Stimulated activated CD4-positive, alpha-beta T cell treated with anti-CD3 and anti-CD28 coated beads, Interleukin-4, amount 100 ng/mL, for 4 hours (primary cell): ENCODE data around the gene PRPH2.

Source experiments
- DNase-seq, 2 experiments: peaks; one replicate each; pipeline ENCODE4 v3.0.0-alpha.2; 2020

PRPH2 gene, protein sequence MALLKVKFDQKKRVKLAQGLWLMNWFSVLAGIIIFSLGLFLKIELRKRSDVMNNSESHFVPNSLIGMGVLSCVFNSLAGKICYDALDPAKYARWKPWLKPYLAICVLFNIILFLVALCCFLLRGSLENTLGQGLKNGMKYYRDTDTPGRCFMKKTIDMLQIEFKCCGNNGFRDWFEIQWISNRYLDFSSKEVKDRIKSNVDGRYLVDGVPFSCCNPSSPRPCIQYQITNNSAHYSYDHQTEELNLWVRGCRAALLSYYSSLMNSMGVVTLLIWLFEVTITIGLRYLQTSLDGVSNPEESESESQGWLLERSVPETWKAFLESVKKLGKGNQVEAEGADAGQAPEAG

DNA sequence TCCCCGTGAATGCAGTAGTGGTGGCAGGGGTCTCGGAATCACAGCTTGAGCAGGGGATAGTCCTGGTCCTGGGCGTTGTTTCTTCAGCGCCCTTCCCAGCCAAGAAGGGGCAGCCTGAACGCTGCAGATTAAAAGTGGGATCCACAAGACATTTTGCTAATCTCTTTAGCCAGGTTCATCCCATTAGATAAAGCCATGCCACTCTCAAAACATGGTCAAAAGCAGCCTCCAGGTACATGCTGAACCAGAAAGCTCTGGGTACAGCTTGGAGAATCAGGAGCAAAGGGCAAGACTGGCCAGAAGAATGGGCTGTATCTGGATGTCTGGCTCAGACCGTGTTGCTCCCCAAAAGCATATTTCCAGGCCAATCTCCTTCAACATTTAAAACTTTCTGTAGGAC, at the start of gene PRPH2:
Gene PRPH2 (minus strand): TSS at position 101 of the 400 bp plus-strand sequence. CDS start 263 bp downstream, outside the sequence.
- no peak for DNase-seq

DNA sequence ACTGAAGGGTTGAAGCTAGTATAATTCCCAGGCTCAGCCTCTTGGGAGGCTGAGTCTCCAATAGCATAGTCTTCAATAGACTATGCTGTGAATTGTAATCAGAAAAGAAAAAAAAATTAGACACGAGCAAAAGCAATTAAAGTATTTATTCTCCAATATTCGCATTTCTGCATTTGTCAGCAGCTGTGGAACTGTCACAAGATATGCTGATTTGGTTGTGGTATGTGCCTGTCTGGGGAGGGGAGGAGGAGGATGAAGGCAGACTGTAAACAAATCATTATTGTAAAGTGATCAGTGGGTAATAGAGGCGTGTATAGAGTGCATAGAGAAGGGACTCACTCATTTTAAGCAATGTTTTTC, 49.3 kb upstream of the PRPH2 start:
- peak in 1 of 2 experiments; percentile 10 for DNase-seq

DNA sequence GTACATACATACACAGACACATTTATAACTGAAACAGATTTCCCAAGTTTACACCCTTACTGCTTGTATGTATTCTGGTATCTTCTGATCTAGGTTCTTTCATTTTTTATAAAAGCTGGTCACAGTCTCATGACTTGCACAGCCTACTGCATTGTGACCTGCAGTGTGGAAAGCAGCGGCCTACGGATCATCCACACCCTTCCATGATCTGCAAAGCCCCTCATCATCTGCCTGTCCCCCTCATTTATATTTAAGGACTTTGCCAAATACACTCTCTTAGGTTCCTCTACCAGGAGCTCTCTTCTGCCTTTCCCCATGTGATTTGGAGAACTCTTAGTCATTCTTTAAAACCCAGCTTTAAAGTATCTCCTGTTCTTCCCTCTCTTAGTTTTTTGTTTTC, 47.4 kb upstream of the PRPH2 start:
- DNase-seq: no peak

DNA sequence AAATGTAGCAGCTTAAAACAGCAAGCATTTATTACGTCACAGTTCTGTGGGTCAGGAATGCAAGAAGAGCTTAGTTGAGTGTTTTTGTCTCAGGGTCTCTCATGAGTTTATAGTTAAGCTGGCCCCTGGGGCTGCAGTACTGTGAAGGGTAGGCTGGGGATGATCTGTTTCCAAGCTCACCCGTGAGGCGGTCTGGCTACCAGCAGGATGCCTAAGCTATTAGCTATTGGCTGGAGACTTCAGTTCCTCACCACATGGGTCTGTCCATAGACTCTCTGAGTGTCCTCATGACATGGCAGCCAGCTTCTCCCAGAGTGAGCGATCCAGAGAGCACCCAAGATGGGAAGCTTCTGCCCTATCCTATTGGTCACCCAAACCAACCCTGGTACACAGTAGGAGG, 46.7 kb upstream of the PRPH2 start:
- DNase-seq: no peak

DNA sequence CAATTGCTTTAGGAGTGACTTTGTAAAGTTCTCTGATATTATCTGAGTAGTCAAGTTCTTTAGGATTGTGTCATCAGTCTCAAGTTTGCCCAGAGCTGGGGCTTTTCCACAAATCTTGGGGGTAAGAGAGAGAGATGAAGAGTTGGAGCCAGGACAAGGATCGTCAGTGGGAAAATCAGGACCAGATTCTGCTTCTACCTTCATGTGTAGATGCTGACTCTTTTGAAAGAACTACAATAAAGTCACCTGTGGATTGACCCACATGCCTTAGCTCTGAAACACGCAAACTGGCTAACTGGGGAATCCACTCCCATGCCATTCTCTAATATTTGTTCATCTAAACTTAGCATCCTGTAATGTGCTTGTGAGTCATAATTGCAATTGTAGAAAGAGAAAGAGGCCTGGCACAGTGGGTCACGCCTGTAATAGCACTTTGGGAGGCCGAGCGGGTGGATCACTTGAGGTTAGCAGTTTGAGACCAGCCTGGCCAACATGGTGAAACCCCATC, 43.8 kb upstream of the PRPH2 start:
- DNase-seq: no peak

DNA sequence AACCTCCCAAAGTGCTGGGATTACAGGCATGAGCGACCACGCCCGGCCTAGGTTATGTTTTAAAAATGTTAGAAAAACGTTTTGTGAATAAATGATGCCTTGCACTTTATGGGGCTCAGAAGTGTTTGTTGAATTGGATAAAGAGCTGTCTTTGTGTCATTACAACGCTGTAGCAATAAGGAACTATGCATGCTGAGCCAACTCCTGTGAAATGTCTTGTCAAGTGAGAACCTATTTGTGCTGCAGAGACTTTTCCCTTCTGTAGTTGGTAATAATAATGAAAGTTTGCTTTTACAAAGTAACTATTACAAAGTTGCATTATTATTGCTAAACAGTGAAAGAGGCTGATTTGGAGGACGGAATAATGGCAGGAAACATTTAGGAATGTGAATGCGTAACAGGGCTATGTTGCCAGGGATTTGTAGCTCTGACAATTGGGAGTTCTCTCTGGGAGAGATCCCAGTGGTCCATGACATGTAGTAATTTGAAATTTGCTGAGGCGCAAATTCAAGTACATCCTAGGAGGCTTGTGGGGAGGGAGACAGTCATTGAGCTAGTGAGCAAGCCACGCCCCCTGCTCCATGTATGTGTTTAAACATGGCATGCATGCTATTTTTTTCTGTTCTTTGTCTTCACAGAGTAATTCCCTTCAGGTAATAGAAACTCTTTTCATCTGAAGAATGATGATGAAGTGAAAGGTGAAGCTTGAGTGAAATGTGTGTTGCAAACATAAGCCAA, 42.7 kb upstream of the PRPH2 start:
- no peak for DNase-seq

DNA sequence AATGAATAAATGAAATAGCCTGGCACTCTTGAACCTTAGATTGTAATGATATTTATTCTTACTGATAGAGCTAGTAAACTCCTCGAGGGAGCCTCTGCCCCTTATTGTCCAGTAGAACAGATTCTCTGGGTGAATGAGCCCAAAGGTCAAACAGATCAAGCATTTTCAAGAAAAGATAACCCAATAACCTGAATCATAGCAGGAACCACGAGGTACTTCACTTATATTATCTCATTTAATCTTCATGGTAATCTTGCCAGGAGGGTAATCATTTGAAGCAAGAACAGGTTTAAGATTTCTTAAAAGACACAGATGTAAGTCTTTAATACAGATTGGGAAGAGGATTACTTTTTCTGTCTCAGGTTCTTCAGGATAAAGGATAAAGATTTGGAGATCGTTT, 40.6 kb upstream of the PRPH2 start:
- DNase-seq: no peak

DNA sequence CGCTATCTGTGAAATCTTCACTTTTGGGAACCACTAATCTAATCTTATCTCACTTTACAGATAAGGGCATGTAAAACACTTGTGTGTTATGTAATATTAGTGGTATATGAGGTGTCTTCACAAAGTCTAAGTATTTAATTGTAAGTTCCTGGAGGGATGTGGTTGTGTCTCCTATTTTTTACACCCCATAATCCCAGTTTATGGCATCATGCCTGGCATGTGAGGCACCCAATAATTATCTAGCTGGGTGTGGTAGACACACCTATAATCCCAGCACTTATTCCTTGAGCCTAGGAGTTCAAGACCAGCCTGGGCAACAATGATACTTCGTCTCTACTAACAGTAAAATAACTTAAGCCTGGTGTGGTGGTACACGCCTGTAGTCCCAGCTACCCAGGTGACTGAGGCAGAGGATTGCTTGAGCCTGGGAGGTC, 40.0 kb upstream of the PRPH2 start:
- DNase-seq: no peak

DNA sequence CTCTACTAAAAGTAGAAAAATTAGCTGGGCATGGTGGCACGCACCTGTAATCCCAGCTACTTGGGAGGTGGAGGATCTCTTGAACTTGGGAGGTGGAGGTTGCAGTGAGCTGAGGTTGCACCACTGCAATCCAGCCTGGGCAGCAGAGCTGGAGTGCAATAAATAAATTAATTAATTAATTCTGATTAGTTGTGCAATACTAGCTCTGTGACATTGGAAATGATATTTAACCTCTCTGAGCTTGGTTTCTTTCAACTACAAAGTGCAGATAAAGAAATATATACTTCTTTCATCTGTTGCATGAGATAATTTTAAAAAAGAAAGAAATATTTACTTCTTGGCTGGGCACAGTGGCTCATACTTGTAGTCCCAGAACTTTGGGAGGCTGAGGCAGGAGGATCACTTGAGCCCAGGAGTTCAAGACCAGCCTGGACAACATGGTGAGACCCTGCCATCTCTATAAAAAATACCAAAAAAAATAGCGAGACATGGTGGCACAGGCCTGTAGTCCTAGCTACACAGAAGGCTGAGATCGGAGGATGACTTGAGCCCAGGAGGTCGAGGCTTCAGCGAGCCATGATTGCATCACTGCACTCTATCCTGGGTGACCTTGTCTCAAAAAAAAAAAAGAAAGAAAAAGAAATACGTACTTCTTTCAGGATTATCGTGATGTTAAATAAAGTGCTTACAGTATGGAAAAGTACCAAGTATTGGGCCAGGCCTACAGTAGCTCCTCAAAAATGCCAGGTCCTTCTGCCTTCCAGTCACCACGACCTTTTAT, 39.1 kb upstream of the PRPH2 start:
- no peak for DNase-seq

DNA sequence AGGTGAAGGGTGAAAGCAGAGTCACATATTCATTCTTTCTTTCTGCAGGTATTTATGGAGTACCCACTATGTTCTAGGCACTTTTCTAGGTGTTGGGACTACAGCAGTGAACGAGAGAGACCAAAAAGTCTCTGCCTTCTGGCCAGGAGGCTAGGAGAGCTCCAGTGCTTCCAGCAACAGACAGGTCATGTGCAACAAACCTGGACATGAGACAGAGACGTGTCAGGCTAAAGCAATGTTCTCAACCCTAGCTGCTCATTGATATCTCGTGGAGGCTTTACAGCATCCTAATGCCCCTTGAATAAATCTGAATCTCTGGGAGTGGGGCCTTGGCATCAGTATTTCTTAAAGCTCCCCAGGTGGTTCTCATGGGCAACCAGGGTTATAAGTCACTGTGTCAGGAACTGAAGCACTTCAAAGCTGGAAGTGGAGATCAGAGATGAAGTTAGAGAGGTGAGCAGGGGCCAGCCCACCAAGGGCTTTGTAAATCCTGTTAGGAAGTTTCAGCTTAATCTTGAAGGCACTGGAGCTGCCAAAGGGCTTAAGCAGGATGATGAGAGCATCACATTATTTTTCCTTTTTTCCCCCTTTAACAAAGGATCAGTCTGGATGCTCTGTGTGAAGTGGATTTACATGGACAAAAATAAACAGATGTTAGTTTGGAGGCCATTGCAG, 36.5 kb upstream of the PRPH2 start:
- no peak for DNase-seq

DNA sequence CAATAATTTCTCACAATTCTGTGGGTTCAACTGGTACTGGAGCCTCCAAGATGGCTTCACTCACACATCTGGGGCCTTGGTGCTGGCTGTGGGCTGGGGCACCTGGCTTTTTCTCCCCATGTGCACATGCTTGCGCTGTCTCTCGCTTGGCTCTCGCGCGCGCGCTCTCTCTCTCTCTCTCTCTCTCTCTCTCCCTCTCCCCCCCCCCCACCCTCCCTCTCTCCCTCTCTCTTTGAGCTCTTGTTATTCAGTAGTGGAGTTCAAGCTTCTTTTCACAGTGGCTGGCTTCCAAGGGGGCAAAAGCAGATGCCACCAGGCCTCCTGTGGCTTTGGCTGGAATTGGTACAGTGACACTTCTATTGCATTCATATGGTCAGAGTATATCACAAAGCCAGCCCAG, 34.3 kb upstream of the PRPH2 start:
- DNase-seq: no peak

DNA sequence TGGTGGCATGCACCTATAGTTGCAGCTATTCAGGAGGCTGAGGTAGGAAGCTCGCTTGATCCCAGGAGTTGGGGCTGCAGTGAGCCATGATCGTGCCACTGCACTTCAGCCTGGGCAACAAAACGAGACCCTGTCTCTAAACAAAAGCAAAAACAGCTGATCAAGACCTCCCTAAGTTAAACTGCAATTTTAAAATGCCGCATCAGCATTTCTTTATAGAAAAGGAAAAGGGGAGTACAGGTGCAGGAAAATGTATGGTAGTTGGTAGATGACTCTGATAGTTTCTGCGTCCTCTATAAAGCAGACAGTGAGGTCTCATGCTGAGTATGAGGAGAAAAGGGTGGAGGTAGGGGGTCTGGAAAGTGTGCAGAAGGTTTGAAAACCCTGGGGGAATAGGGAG, 32.4 kb upstream of the PRPH2 start:
- no peak for DNase-seq

DNA sequence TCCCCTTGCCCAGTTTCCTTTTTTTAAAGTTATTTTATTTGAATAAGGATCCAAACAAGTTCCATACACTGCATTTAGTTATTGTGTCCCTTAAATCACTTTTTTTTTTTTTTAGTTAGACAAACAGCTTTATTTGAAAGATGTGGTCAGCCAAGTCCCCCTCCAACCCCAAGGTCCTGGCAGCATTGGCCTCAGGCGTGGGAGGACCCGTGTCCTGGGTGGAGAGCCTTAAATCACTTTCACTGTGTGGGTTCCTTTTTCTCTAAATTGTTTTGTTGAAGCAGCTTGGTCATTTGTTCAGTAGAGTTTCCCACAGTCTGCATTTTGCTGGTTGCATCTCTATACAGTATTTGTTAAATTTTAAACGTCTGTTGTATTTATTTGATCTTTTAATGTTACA, 28.7 kb upstream of the PRPH2 start:
- no peak for DNase-seq

DNA sequence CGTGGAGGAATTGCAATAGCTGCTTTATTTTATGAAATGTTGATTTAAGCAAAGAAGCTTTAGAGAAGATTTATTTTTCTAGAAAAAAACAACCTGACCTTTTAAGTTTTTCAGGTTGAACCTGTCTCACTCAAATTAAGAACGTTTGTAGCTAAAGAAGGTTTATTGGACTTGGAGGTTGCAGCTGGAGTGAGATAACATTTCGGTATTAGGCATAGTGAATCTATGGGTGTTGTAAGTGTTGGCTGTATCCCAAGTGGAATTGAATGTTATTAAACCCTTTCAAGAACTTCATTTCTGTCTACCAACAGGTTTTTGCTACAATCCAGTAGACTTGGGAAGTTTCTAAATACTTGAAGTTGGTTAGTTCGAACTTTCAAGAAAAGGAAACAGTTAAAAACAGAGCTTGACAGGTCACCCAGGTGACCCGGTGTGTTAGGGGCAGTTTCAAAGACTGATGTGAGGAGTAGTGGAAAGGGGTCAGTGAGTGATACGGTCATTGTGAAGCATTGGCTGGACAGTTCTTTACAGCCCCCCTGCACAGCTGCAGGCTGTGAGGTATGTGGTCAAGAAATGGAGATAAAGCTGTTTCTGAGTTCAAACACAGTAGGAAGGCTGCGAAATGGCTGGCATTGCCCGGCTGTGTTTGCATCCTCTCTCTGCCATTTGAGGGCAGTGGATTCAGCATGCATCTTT, 26.0 kb upstream of the PRPH2 start:
- DNase-seq: no peak

DNA sequence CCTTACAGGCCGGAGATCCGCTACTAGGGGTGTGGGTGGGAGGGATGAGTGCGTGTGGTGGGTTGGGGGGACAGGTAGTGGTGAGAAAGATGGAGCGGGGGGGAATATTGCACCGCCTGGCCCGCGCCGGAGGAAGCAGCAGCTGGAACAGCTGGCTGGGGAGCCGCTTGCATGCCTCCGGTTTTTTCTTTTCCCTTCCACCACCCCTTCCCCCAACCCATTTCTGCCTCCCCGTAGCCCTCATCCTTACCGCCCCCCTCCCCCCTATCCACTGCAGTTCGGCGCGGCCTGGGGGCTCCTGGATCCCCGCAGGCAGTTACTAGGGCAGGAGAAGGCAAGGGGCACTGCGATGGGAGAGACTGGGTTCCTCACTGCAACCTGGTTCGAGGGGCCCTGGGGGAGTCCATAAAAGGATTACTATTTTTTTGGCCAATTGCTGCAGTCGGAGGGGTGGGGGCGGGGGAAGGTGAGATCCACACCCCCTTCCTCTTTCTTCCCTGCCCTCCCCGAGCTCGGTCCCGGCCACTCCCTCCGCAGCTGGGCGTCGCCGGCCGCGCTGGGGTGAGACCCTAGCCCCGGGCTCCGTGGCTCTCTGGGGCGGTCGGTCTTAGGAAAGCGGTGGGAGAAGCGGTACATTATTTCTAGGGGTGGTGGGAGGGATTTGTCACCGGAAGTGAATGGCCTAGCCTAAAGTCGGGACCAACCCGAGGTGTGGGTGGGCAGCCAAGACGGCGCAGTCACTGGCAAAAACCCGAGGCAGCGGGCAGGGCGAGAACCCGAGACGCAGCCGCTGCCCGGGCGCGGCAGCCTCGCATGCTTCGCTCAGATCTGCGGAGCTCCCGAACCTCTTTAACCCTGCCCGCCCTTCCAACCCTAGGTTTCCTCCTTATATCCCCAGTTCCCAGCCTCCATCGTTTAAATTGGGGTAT, 24.3 kb upstream of the PRPH2 start:
- peak; percentile 66 to 74 for DNase-seq

DNA sequence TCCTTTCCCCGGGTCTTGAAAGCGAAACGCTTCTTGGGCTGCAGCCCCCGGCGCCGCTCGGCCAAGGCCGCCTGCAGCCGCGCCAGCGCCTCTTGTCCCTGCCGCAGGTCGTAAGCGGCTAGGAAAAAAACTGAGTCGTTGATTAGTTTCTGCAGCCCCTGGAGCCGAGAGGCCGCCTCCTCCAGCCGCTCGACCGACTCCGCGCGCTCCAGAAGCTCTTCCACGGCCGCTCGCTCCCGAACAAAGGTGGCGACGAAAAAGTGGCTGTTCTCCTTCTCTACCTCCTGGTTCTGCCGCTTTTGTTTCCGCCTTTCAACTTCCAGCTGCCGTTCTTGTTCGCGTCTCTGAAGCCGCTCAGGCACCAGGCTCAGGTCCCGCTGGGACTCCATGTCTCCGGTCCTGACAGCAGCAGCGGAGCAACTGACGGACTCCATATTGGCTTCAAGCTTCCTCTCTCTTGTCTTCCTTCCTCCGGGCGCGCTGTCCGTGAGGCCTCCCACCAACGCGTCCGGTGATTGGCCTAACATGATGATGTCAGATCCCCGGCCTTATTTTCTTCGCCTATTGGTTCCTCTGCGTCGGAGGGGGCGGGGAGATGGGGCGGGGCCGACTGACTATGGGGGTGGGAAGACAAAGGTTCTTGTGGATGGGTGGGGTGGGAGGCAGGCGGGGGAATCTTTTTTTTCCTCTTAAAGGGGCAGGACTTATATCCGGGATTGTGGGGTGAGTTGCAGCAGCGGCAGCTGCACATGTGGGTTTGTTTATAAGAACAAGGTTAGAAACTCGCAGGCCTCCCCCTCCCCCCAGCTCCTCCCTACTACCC, 23.5 kb upstream of the PRPH2 start, which contains the start of gene TBCC:
Gene TBCC (minus strand): TSS at position 464 of the 823 bp plus-strand sequence. CDS start 30 bp downstream, at position 434.
- peak; percentile 85 to 93 for DNase-seq

DNA sequence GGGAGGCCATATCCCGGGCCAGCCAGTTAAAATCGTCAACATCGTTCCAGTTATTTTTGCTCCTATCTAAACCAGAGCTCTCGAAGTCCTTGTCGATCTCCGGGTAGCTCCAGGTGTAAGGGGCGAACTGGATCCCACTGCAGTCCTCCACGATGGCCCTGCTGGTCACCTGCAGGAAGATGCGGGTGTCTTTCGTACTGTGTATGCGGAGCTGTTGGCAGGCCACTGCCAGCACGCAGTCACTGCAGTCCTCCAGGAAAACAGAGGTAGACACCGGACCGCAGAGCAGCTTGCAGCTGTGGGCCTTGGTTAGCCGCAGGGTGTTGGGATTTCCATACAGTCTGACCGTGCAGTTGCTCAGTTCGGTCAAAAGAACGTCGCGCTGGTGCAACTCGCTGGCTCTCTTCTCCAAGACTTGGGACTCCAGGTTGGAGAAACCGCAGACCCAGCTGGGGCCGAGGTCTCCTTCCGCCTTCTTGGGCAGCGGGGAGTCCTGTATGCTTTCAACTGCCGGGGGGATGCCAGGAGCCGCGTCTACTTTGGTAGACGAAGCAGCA, 22.8 kb upstream of the PRPH2 start:
- DNase-seq: no peak

DNA sequence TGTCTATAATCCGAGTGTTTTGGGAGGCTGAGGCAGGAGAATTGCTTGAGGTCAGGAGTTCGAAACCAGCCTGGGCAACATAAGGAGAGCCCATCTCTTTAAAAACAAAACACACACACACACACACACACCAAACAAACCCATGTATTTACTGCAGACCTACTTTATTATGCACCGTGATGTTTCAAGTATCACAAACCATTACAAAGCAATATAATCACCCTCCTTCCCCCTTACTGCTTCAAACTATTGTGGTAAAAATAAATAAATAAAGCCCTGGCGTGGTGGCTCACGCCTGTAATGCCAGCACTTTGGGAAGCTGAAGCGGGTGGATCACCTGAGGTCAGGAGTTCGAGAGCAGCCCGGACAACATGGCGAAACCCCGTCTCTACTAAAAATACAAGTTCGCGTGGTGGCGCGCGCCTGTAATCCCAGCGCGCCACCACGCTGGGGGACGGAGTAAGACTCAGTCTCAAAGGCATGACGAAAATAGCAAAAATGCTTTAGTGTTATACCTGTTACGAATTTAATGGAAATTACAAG, 22.0 kb upstream of the PRPH2 start:
- DNase-seq: no peak
